Heart left ventricle (tissue), 13 donors: ENCODE results near the gene SCARB1.

Source experiments
- CTCF ChIP-seq, 12 donors: fragments of 200-600 bp; sonication (generic) in 4 of 12; IDR thresholded peaks; one replicate each; pipeline versions ENCODE4 v1.5.0 to v1.8.0; 2018 to 2022; ENCODE audit warnings: antibody characterized with exemption in 12 of 12, mild to moderate bottlenecking in 5 of 12
- POLR2A ChIP-seq, 2 donors: fragments of 450-650 bp; IDR thresholded peaks; one replicate each; pipeline ENCODE4 v1.6.1; 2017; ENCODE audit warnings: antibody characterized with exemption in 2 of 2, mild to moderate bottlenecking in 2 of 2, moderate library complexity in 2 of 2
- donor health status: ischemic (EF 13 %, LVEDD 7.1; RV severe dilation, severe dysfunction).
- donor health status: DM: no; HTN: yes; CAD: no.
- donor health status: DM: no; HTN: no; CAD: no.
- donor health status: ischemic (EF 25% LVEDD 6.9; RV normal size, moderate dysfunction).
- donor health status: ischemic (EF 25% LVEDD 5.7; RV mildly dilated, moderate dysfunction).
- donor health status: ischemic (EF 35%, LVEDD 5.7; RV mildly dilated, moderate dysfunction).
- donor health status: nonischemic (EF 11% LVEDD 7.7; RV severe dilation, severe dysfunction).
- donor health status: DM: yes; HTN: yes; CAD: no.
- donor health status: PGD.
- donor health status: ischemic (EF 29% LVEDD 5.4; RV normal size, mild dysfunction).
- donor health status: nonischemic (EF 23%, LVEDD 6.1; RV moderate dilation, normal function).

GRCh38 chr12:124866883-124867400 lies 3.3 kb upstream of the SCARB1 start:
- no peak for TF ChIP-seq CTCF (IDR thresholded peaks at IDR 0.05)
- no peak for TF ChIP-seq POLR2A (IDR thresholded peaks at IDR 0.05)
